H1 (cell line): ENCODE measurements around the gene MBP. TPM values are rescaled to one million over a fixed set of nuclear protein-coding genes. Genes with fewer than 3 reads are reported as not detected.

Experiments
- CTCF ChIA-PET: fragments of 300-600 bp; sonication (Branson Sonifier 250); formaldehyde crosslinking; loops from one replicate; lab custom pipeline; 2021; ENCODE audit not compliant: partially characterized antibody; lab: Charles Lee
- POLR2A ChIA-PET: fragments of 300-600 bp; sonication (Branson Sonifier 250); formaldehyde crosslinking; loops from one replicate; lab custom pipeline; 2021; ENCODE audit warnings: inconsistent platforms; ENCODE audit not compliant: partially characterized antibody; lab: Charles Lee
- DNase-seq, 2 experiments: peaks; one replicate each; pipeline versions ENCODE4 v3.0.0 to v3.0.0-alpha.2; 2010 to 2022; ENCODE audit warnings: low spot score in 2 of 2, low read depth in 1 of 2, mixed read lengths in 1 of 2
- FAIRE-seq: peaks from 2 replicates; lab custom pipeline; 2011; peaks lifted over from hg19 to GRCh38; lab: Jason Lieb, UNC
- H2AFZ ChIP-seq: 2 replicates; pipeline ENCODE4 v1.8.1; 2012; ENCODE audit warnings: low read length, inconsistent platforms
- H2AK5ac ChIP-seq: 2 replicates; pipeline ENCODE4 v1.6.1; 2013; ENCODE audit warnings: low read depth, low read length
- H2BK120ac ChIP-seq: replicated peaks from 2 replicates; pipeline ENCODE3; 2013; ENCODE audit warnings: low read depth, low read length, inconsistent platforms
- H2BK12ac ChIP-seq: 2 replicates; pipeline ENCODE4 v1.6.1; 2013; ENCODE audit warnings: low read depth, low read length
- H2BK15ac ChIP-seq: 2 replicates; pipeline ENCODE4 v1.6.1; 2013; ENCODE audit warnings: low read length
- H2BK20ac ChIP-seq: 2 replicates; pipeline ENCODE4 v1.6.1; 2013; ENCODE audit warnings: low read length
- H2BK5ac ChIP-seq: 2 replicates; pipeline ENCODE4 v1.6.1; 2013; ENCODE audit warnings: low read depth, low read length
- H3K14ac ChIP-seq: 2 replicates; pipeline ENCODE4 v1.6.1; 2013; ENCODE audit warnings: inconsistent platforms; ENCODE audit not compliant: insufficient read length
- H3K18ac ChIP-seq: 2 replicates; pipeline ENCODE4 v1.6.1; 2013; ENCODE audit warnings: low read length; ENCODE audit errors: extremely low read depth
- H3K23ac ChIP-seq: 2 replicates; pipeline ENCODE4 v1.6.1; 2013; ENCODE audit warnings: inconsistent platforms; ENCODE audit not compliant: insufficient read length
- H3K23me2 ChIP-seq: 2 replicates; pipeline ENCODE4 v1.6.1; 2013; ENCODE audit warnings: low read depth, low read length
- H3K27ac ChIP-seq: 2 replicates; pipeline ENCODE4 v1.6.1; 2011; ENCODE audit warnings: low read depth, low read length, inconsistent platforms
- H3K27me3 ChIP-seq, 4 experiments: replicated peaks in 1 of 4; 1 replicate in 1 of 4; 2 replicates in 3 of 4; pipeline versions ENCODE4 v1.6.1 to v1.8.1; 2011 to 2013; ENCODE audit warnings: low read length in 3 of 4, mild to moderate bottlenecking in 3 of 4, inconsistent platforms in 2 of 4, mixed read lengths in 2 of 4, moderate library complexity in 1 of 4; ENCODE audit not compliant: control insufficient read depth in 3 of 4, insufficient read depth in 3 of 4; ENCODE audit errors: extremely low read depth in 1 of 4
- H3K36me3 ChIP-seq, 4 experiments: 2 replicates each; pipeline versions ENCODE4 v1.6.1 to v1.8.1; 2011 to 2013; ENCODE audit warnings: mild to moderate bottlenecking in 4 of 4, low read length in 3 of 4, moderate library complexity in 2 of 4, control low read depth in 1 of 4, inconsistent platforms in 1 of 4; ENCODE audit not compliant: insufficient read depth in 4 of 4, control insufficient read depth in 2 of 4
- H3K4ac ChIP-seq: replicated peaks from 2 replicates; pipeline ENCODE3; 2013; ENCODE audit warnings: low read length, low read depth, mixed read lengths, inconsistent platforms; ENCODE audit not compliant: insufficient read length
- H3K4me1 ChIP-seq, 4 experiments: replicated peaks in 1 of 4; 1 replicate in 1 of 4; 2 replicates in 3 of 4; pipeline versions ENCODE4 v1.6.1 to v1.8.1; 2011 to 2013; ENCODE audit warnings: low read length in 3 of 4, inconsistent platforms in 2 of 4, mixed read lengths in 1 of 4; ENCODE audit not compliant: insufficient read depth in 4 of 4, control insufficient read depth in 3 of 4
- H3K4me2 ChIP-seq, 2 experiments: 2 replicates each; pipeline versions ENCODE4 v1.6.1 to v1.8.1; 2011 to 2013; ENCODE audit warnings: low read depth in 2 of 2, low read length in 2 of 2, control low read depth in 1 of 2, inconsistent platforms in 1 of 2, mild to moderate bottlenecking in 1 of 2; ENCODE audit not compliant: insufficient read depth in 1 of 2
- H3K4me3 ChIP-seq, 4 experiments: fragments of 200-600, 300-600 bp in 1 of 4; sonication (generic), shearing (Covaris generic), sonication (Bioruptor Twin) in 1 of 4; 2 replicates each; pipeline versions ENCODE4 v1.5.1 to v1.8.1; 2011 to 2016; ENCODE audit warnings: low read length in 4 of 4, low read depth in 3 of 4, control low read depth in 2 of 4, inconsistent platforms in 2 of 4, mild to moderate bottlenecking in 2 of 4, mixed read lengths in 1 of 4, moderate library complexity in 1 of 4; ENCODE audit not compliant: insufficient read depth in 2 of 4; ENCODE audit errors: extremely low read depth in 1 of 4
- H3K56ac ChIP-seq: replicated peaks from 2 replicates; pipeline ENCODE3; 2013; ENCODE audit warnings: low read depth, mild to moderate bottlenecking, mixed read lengths, low read length, inconsistent platforms; ENCODE audit not compliant: insufficient read length
- H3K79me1 ChIP-seq: 2 replicates; pipeline ENCODE4 v1.6.1; 2013; ENCODE audit warnings: low read depth, low read length, control low read depth
- H3K79me2 ChIP-seq, 2 experiments: 2 replicates each; pipeline versions ENCODE4 v1.6.1 to v1.8.1; 2012 to 2013; ENCODE audit warnings: low read length in 2 of 2, mild to moderate bottlenecking in 2 of 2, inconsistent platforms in 1 of 2; ENCODE audit not compliant: insufficient read depth in 2 of 2, control insufficient read depth in 1 of 2
- H3K9ac ChIP-seq, 4 experiments: replicated peaks in 1 of 4; 1 replicate in 1 of 4; 2 replicates in 3 of 4; pipeline versions ENCODE4 v1.6.1 to v1.8.1; 2011 to 2013; ENCODE audit warnings: low read depth in 3 of 4, low read length in 3 of 4, control low read depth in 2 of 4, mild to moderate bottlenecking in 2 of 4, moderate library complexity in 2 of 4, inconsistent platforms in 1 of 4; ENCODE audit errors: extremely low read depth in 1 of 4
- H3K9me3 ChIP-seq, 2 experiments: 2 replicates each; pipeline versions ENCODE4 v1.6.1 to v1.8.1; 2012 to 2013; ENCODE audit warnings: mild to moderate bottlenecking in 2 of 2, moderate library complexity in 2 of 2, control low read depth in 1 of 2, inconsistent platforms in 1 of 2, low read depth in 1 of 2, low read length in 1 of 2, mixed read lengths in 1 of 2; ENCODE audit not compliant: insufficient read depth in 2 of 2
- H4K20me1 ChIP-seq, 2 experiments: replicated peaks in 1 of 2; 2 replicates each; pipeline versions ENCODE3 to v1.8.1; 2011 to 2013; ENCODE audit warnings: inconsistent platforms in 2 of 2, low read length in 2 of 2, mild to moderate bottlenecking in 1 of 2; ENCODE audit not compliant: insufficient read depth in 2 of 2, control insufficient read depth in 1 of 2
- H4K5ac ChIP-seq: 2 replicates; pipeline ENCODE4 v1.6.1; 2013; ENCODE audit warnings: low read length, low read depth, mixed read lengths, inconsistent platforms; ENCODE audit not compliant: insufficient read length
- H4K8ac ChIP-seq: 2 replicates; pipeline ENCODE4 v1.8.0; 2013; ENCODE audit warnings: mild to moderate bottlenecking, moderate library complexity, low read length, inconsistent platforms; ENCODE audit not compliant: insufficient read depth; ENCODE audit errors: extremely low read depth
- H4K91ac ChIP-seq: replicated peaks from 2 replicates; pipeline ENCODE3; 2013; ENCODE audit warnings: low read length, mixed read lengths, inconsistent platforms; ENCODE audit not compliant: insufficient read length
- ASH2L ChIP-seq: fragments of 200-600, 300-600 bp; sonication (generic); IDR thresholded peaks from one replicate; pipeline ENCODE4 v1.7.1; 2017; ENCODE audit warnings: low read length
- FOSL1 ChIP-seq: IDR thresholded peaks from 2 replicates; pipeline ENCODE4 v1.6.1; 2011; ENCODE audit warnings: mild to moderate bottlenecking, low read depth, low read length, moderate library complexity; ENCODE audit not compliant: insufficient read depth
- POU5F1 ChIP-seq: IDR thresholded peaks from 2 replicates; pipeline ENCODE4 v1.6.1; 2011; ENCODE audit warnings: low read depth, mild to moderate bottlenecking, low read length, moderate library complexity
- SIX5 ChIP-seq: IDR thresholded peaks from 2 replicates; pipeline ENCODE4 v1.6.1; 2011; ENCODE audit warnings: mild to moderate bottlenecking, low read depth, low read length
- TEAD4 ChIP-seq: IDR thresholded peaks from 2 replicates; pipeline ENCODE4 v1.6.1; 2012; ENCODE audit warnings: low read depth, low read length, inconsistent platforms, mixed read lengths
- YY1 ChIP-seq: IDR thresholded peaks from 2 replicates; pipeline ENCODE4 v1.6.1; 2011; ENCODE audit warnings: low read depth, mild to moderate bottlenecking, low read length
- WGBS, 2 experiments: shearing (Covaris generic) in 1 of 2; methylation state at CpG; one replicate each; pipeline versions ENCODE4 v1.1.6 to v1.1.7; 2013 to 2015; ENCODE audit warnings: low lambda C conversion rate in 2 of 2, mixed read lengths in 2 of 2, inconsistent platforms in 1 of 2, low coverage in 1 of 2, missing lambda C conversion rate in 1 of 2; ENCODE audit not compliant: insufficient replicate concordance in 2 of 2, insufficient coverage in 1 of 2, insufficient read length in 1 of 2; ENCODE audit errors: extremely low coverage in 1 of 2, missing lambda C conversion rate in 1 of 2; 5-methylcytosine and 5-hydroxymethylcytosine counted together
- polyA plus RNA-seq, 7 experiments: library from polyadenylated mRNA; depleted of rRNA in 3 of 7; stranded (reverse) in 5 of 7; unstranded in 2 of 7; fragments of >200 nt in 5 of 7; fragments of 200-250 nt in 2 of 7; gene quantifications; 1 replicate in 5 of 7; 2 replicates in 1 of 7; 4 replicates in 1 of 7; pipeline versions ENCODE4 v1.2.1 to v1.2.3, GENCODE V29; 2011 to 2013; ENCODE audit warnings: missing spikeins in 2 of 7, mixed read lengths in 2 of 7
- total RNA-seq: library from RNA; stranded (reverse); fragmentation: NEBNext Ultra II Directional; extraction: Animal tissue kit (Norgen Biotek cat#: 25700); gene quantifications from 2 replicates; pipeline ENCODE4 v1.2.1, GENCODE V29; 2021
- TF ChIP-seq, protein P1 (sequence below): IDR thresholded peaks from 2 replicates; pipeline ENCODE4 v1.6.1; 2011; ENCODE audit warnings: low read length, improper control_type of control experiment

MBP gene
- total and polyA plus RNA-seq, 2 of the 8 experiments (the other 6 are each of a cell fraction or from before 2014, with no cell fraction given) = 7.7 to 19.2 TPM

DNA sequence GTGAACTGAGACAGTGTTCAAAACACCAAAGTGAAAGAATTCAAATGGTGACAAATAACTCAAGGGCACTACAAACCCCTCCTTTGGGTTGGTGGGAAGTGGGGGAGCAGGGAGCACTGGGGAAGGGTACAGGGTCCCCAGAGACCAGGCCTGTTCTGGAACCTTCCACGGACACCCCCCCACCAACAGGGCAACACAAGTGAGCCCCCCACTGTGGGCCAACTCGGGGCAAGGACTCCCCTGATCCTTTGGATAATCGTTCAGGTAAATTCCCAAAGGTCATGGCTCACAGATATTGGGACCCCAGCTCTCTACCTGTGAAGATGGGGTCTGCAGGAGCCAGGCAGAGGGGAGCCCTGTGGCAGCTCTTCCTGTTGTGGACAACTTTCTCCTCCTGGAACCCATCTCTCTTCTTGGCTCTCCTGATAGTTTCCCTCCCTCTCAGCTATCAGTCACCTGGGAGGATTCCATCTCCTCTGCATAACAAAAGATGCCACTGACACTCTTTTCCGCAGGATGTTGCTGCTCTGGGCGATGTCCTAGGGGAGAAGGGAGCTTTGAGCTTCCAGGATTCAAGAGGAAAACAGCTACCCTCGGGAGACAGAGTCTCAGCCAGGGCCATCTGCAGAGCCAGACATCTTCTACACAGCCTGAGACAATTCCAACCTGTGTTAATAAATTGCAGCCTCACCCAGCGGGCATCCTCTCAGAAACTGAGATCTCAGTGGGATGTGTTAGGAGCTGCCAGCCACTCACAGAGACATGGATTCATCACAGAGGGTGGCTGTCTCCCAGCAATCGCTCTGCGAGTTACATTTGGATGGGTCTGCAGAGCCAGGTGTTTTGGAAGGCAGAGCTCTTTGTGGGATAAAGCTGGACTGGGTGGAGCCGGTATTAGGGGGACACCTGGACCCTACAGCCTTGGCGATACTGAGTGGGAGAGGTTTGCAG, 35.4 kb downstream of the MBP start:
- H3K18ac ChIP-seq = peak overlapping the region; percentile 43; the same call in 1 of the 2 replicates
- no peaks in the 10 kb centered on the region for H3K9me3 ChIP-seq
- no peak overlapping the region for H3K4ac ChIP-seq
- H3K4me2 ChIP-seq = peak overlapping the region; percentile 23 to 60
- no peaks in the 10 kb centered on the region for H3K36me3 ChIP-seq
- H3K27me3 ChIP-seq = no peaks in the 10 kb centered on the region
- DNase-seq (peak in 1 of 2 experiments; percentile 68), FAIRE-seq (peak; percentile 83)
- peak overlapping the region; percentile 48 for H2BK120ac ChIP-seq
- H3K79me1 ChIP-seq = no peaks in the 10 kb centered on the region
- no peak overlapping the region for H3K56ac ChIP-seq
- H3K14ac ChIP-seq = no peak overlapping the region
- H3K4me1 ChIP-seq = peaks cover 11 to 38% (median 23%) of the 10 kb centered on the region in 4 experiments
- ChIA-PET CTCF (interaction anchor here (0.9 to 2.4 kb wide), 9 partner anchors 10 to 605 kb away, joined by 3 to 7 read pairs (median 5); no protein-coding TSS in a partner anchor), POLR2A (interaction anchor here (0.6 to 1.3 kb wide), 6 partner anchors 11 to 36 kb away, joined by 3 to 6 read pairs (median 3); no protein-coding TSS in a partner anchor)
- 0 out of 2 replicates have a peak, but pooled peaks have one; percentile 16 for TF ChIP-seq TEAD4
- TF ChIP-seq, protein P1, sequence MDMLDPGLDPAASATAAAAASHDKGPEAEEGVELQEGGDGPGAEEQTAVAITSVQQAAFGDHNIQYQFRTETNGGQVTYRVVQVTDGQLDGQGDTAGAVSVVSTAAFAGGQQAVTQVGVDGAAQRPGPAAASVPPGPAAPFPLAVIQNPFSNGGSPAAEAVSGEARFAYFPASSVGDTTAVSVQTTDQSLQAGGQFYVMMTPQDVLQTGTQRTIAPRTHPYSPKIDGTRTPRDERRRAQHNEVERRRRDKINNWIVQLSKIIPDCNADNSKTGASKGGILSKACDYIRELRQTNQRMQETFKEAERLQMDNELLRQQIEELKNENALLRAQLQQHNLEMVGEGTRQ = peak; percentile 77
- TF ChIP-seq FOSL1 = no peak
- TF ChIP-seq POU5F1 = peak; percentile 99
- peak; percentile 57 for TF ChIP-seq ASH2L
- 0 out of 2 replicates have a peak, but pooled peaks have one; percentile 44 for TF ChIP-seq YY1
- TF ChIP-seq SIX5 = no peak
- peak overlapping the region; percentile 93; the same call in 1 of the 2 replicates for H2BK5ac ChIP-seq
- no peak overlapping the region for H3K23ac ChIP-seq
- H3K9ac ChIP-seq = no peak overlapping the region
- H3K23me2 ChIP-seq = no peaks in the 10 kb centered on the region
- no peak overlapping the region; the same call in 1 of the 2 replicates for H4K8ac ChIP-seq
- no peaks in the 10 kb centered on the region for H4K20me1 ChIP-seq
- peak overlapping the region; percentile 77; the same call in 1 of the 2 replicates for H2BK12ac ChIP-seq
- H4K5ac ChIP-seq = no peak overlapping the region
- no peak overlapping the region for H2BK15ac ChIP-seq
- WGBS, 2 experiments = 26% methylated on average over 11 of the region's 11 CpGs; no CpG with 5 or more reads in 1 of the 2 experiments
- H2AFZ ChIP-seq = no peak overlapping the region
- H2AK5ac ChIP-seq = no peak overlapping the region
- H3K27ac ChIP-seq = no peak overlapping the region; the same call in 1 of the 2 replicates
- H4K91ac ChIP-seq = no peak overlapping the region
- peak overlapping the region; percentile 76; the same call in 1 of the 2 replicates for H2BK20ac ChIP-seq
- H3K4me3 ChIP-seq = peak overlapping the region in 2 of 4 experiments; percentile 7 to 45; a peak in 3 of 8 replicates
- H3K79me2 ChIP-seq = no peaks in the 10 kb centered on the region
